MM.1S (cell line): ENCODE measurements around the gene ATRN.
"Not testable (repeated sequence)": the region's sequence is repeated elsewhere in the genome, so short reads cannot be mapped to it uniquely, and the experiment has no call there.

Experiments used
- CTCF ChIP-seq: fragments of 300-600 bp; sonication (generic); IDR thresholded peaks from 2 replicates; pipeline ENCODE4 v1.5.1; 2016; ENCODE audit warnings: antibody characterized with exemption, low read length, mixed read lengths
- EZH2 ChIP-seq: fragments of 300-600 bp; sonication (generic); optimal IDR thresholded peaks from 2 replicates; pipeline ENCODE3; 2017; ENCODE audit warnings: low read depth, mild to moderate bottlenecking, antibody characterized with exemption, low read length, mixed read lengths

DNA sequence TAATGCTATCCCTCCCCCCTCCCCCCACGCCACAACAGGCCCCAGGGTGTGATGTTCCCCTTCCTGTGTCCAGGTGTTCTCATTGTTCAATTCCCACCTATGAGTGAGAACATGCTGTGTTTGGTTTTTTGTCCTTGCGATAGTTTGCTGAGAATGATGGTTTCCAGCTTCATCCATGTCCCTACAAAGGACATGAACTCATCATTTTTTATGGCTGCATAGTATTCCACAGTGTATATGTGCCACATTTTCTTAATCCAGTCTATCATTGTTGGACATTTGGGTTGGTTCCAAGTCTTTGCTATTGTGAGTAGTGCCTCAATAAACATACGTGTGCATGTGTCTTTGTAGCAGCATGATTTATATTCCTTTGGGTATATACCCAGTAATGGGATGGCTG, 41.4 kb downstream of the ATRN start:
- not testable (repeated sequence) for TF ChIP-seq CTCF, EZH2
